K562 (cell line): Measurements from ENCODE around the gene GFRA4. TPM values are rescaled to one million over a fixed set of nuclear protein-coding genes. Genes with fewer than 3 reads are reported as not detected.
A peak's percentile ranks its signal among the peaks of the same experiment; 100 is the strongest.

Source experiments
- ATAC-seq: fragments of 200-7000 bp; cut with Tn5 transposase; 3 replicates; pipeline ENCODE4 v1.9.1; 2020; ENCODE audit warnings: moderate library complexity
- BruUV-seq: library from RNA; stranded (reverse); fragments of 400-500 nt; replicated peaks from 2 replicates; lab custom pipeline; 2021; lab: Mats Ljungman, UMichigan
- CTCF ChIA-PET: fragments of 300-600 bp; formaldehyde crosslinking; extraction: SDS; loops from one replicate; lab custom pipeline; 2021; ENCODE audit warnings: low intra/inter-chr PET ratio; lab: Yijun Ruan, JAX
- POLR2A ChIA-PET: fragments of 300-600, 350-650 bp; sonication (Branson Sonifier 250); formaldehyde crosslinking; extraction: SDS; loops from one replicate; lab custom pipeline; 2021; ENCODE audit warnings: antibody characterized with exemption, inconsistent platforms; lab: Yijun Ruan, JAX
- DNase-seq, 4 experiments: peaks; one replicate each; pipeline versions ENCODE4 v3.0.0 to v3.0.0-alpha.2; 2011 to 2018; ENCODE audit warnings: low spot score in 3 of 4, mixed read lengths in 3 of 4; ENCODE audit errors: extremely low read depth in 1 of 4
- FAIRE-seq: peaks from 2 replicates; lab custom pipeline; 2011; peaks lifted over from hg19 to GRCh38; lab: Jason Lieb, UNC
- H2AFZ ChIP-seq: 2 replicates; pipeline ENCODE4 v1.6.0; 2011; ENCODE audit warnings: low read depth, low read length, control low read depth, inconsistent platforms
- H3K27ac ChIP-seq: fragments of 200-600 bp; 3 replicates; pipeline ENCODE4 v1.8.0; 2011; ENCODE audit warnings: low read depth, mild to moderate bottlenecking, control low read depth, inconsistent platforms, low read length, moderate library complexity, mixed read lengths; ENCODE audit errors: extremely low read depth
- H3K27me3 ChIP-seq, 2 experiments: fragments of 300-600 bp in 1 of 2; 2 replicates in 1 of 2; 3 replicates in 1 of 2; pipeline versions ENCODE4 v1.6.0 to v1.8.0; 2011; ENCODE audit warnings: inconsistent platforms in 2 of 2, low read length in 2 of 2, mild to moderate bottlenecking in 1 of 2, mixed read lengths in 1 of 2, moderate library complexity in 1 of 2; ENCODE audit not compliant: control insufficient read depth in 2 of 2, insufficient read depth in 2 of 2
- H3K36me3 ChIP-seq: fragments of 300-600 bp; 3 replicates; pipeline ENCODE4 v1.8.0; 2011; ENCODE audit warnings: mild to moderate bottlenecking, low read length, inconsistent platforms; ENCODE audit not compliant: control insufficient read depth, insufficient read depth
- H3K4me1 ChIP-seq, 2 experiments: fragments of 200-600 bp in 1 of 2; replicated peaks in 1 of 2; 2 replicates in 1 of 2; 3 replicates in 1 of 2; pipeline versions ENCODE4 v1.5.1 to v1.8.0; 2011; ENCODE audit warnings: inconsistent platforms in 2 of 2, low read length in 2 of 2, mild to moderate bottlenecking in 1 of 2, mixed read lengths in 1 of 2, moderate library complexity in 1 of 2; ENCODE audit not compliant: control insufficient read depth in 2 of 2, insufficient read depth in 2 of 2
- H3K4me2 ChIP-seq: 2 replicates; pipeline ENCODE4 v1.6.1; 2011; ENCODE audit warnings: low read length, control low read depth, inconsistent platforms, mixed read lengths; ENCODE audit not compliant: insufficient read depth
- H3K4me3 ChIP-seq: fragments of 200-600 bp; sonication (generic), shearing (Covaris generic); 2 replicates; pipeline ENCODE4 v1.5.1; 2016; ENCODE audit warnings: control low read depth, inconsistent platforms
- H3K79me2 ChIP-seq: fragments of 200-600 bp; 3 replicates; pipeline ENCODE4 v1.8.0; 2011; ENCODE audit warnings: low read length, inconsistent platforms; ENCODE audit not compliant: control insufficient read depth, insufficient read depth
- H3K9ac ChIP-seq, 2 experiments: 2 replicates each; pipeline versions ENCODE4 v1.6.0 to v1.6.1; 2011; ENCODE audit warnings: low read depth in 2 of 2, low read length in 2 of 2, control low read depth in 1 of 2, inconsistent platforms in 1 of 2, mild to moderate bottlenecking in 1 of 2, mixed read lengths in 1 of 2; ENCODE audit not compliant: insufficient read depth in 1 of 2
- H3K9me1 ChIP-seq: one replicate; pipeline ENCODE4 v1.6.0; 2011; ENCODE audit warnings: inconsistent platforms, mild to moderate bottlenecking, low read length, moderate library complexity; ENCODE audit not compliant: control insufficient read depth, insufficient read depth
- H3K9me3 ChIP-seq: replicated peaks from 2 replicates; pipeline ENCODE4 v1.5.1; 2011; ENCODE audit warnings: low read depth, low read length, inconsistent platforms; ENCODE audit not compliant: control insufficient read depth, insufficient read depth
- H4K20me1 ChIP-seq: replicated peaks from 2 replicates; pipeline ENCODE4 v1.6.1; 2011; ENCODE audit warnings: low read length, inconsistent platforms, mixed read lengths; ENCODE audit not compliant: control insufficient read depth, insufficient read depth
- HDAC1 ChIP-seq, 2 experiments: fragments of 450-650 bp; IDR thresholded peaks; 2 replicates each; pipeline ENCODE4 v1.6.1; 2016 to 2017; ENCODE audit warnings: inconsistent platforms in 1 of 2, mild to moderate bottlenecking in 1 of 2, moderate library complexity in 1 of 2
- HDGF ChIP-seq: fragments of 450-650 bp; IDR thresholded peaks from 2 replicates; pipeline ENCODE4 v1.6.1; 2016
- ILF3 ChIP-seq: fragments of 450-650 bp; IDR thresholded peaks from 2 replicates; pipeline ENCODE4 v1.6.1; 2018; ENCODE audit warnings: antibody characterized with exemption, mild to moderate bottlenecking, moderate library complexity, borderline replicate concordance
- MAFK ChIP-seq: IDR thresholded peaks from 2 replicates; pipeline ENCODE4 v1.6.1; 2011; ENCODE audit warnings: low read length, improper control_type of control experiment
- RBM34 ChIP-seq: fragments of 200-400 bp; formaldehyde crosslinking; IDR thresholded peaks from 2 replicates; pipeline ENCODE4 v1.6.1; 2018; ENCODE audit warnings: low read length, borderline replicate concordance; ENCODE audit not compliant: insufficient read depth
- SAFB ChIP-seq: fragments of 200-400 bp; formaldehyde crosslinking; IDR thresholded peaks from 2 replicates; pipeline ENCODE4 v1.6.1; 2017; ENCODE audit warnings: low read depth, low read length, borderline replicate concordance
- SREBF1 ChIP-seq: fragments of 150-350 bp; IDR thresholded peaks from 2 replicates; pipeline ENCODE4 v1.6.1; 2014; ENCODE audit warnings: antibody characterized with exemption, low read depth, low read length, borderline replicate concordance
- TAF9B ChIP-seq: fragments of 450-650 bp; IDR thresholded peaks from 2 replicates; pipeline ENCODE4 v1.6.1; 2018; ENCODE audit warnings: mild to moderate bottlenecking; ENCODE audit not compliant: partially characterized antibody
- U2AF1 ChIP-seq: fragments of 200-400 bp; formaldehyde crosslinking; optimal IDR thresholded peaks from 2 replicates; pipeline ENCODE3; 2017; ENCODE audit warnings: mild to moderate bottlenecking, low read depth, low read length, moderate library complexity
- XRCC5 ChIP-seq: fragments of 200-400 bp; formaldehyde crosslinking; IDR thresholded peaks from 2 replicates; pipeline ENCODE4 v1.6.1; 2017; ENCODE audit warnings: low read depth, mild to moderate bottlenecking, low read length
- ZFP36 ChIP-seq: fragments of 150-350 bp; IDR thresholded peaks from 2 replicates; pipeline ENCODE4 v1.6.1; 2018; ENCODE audit warnings: low read length, low read depth; ENCODE audit not compliant: partially characterized antibody
- ZFPM2 ChIP-seq: fragments of 250-450 bp; sonication (Bioruptor Pico); IDR thresholded peaks from 2 replicates; pipeline ENCODE4 v1.5.1; 2022; ENCODE audit warnings: mild to moderate bottlenecking
- ZNF354B ChIP-seq: fragments of 250-450 bp; sonication (Bioruptor Pico); IDR thresholded peaks from 2 replicates; pipeline ENCODE4 v1.4.0; 2020
- WGBS: fragments of 100-300 bp; shearing (Covaris generic); methylation state at CpG from one replicate; pipeline ENCODE4 v1.1.6; 2016; ENCODE audit warnings: low coverage, mixed read lengths; ENCODE audit not compliant: insufficient coverage; ENCODE audit errors: missing lambda C conversion rate; 5-methylcytosine and 5-hydroxymethylcytosine counted together
- in situ Hi-C: fragments of 300-500 bp; cut with MboI; formaldehyde crosslinking; loops from 4 replicates; pipeline ENCODE4 v1.15.0; 2018; ENCODE audit warnings: inconsistent platforms, mixed read lengths
- intact Hi-C: fragments of 100-400 bp; cut with micrococcal nuclease; formaldehyde crosslinking; loops from 2 replicates; pipeline ENCODE4 v1.14.2; 2022
- polyA plus RNA-seq, 8 experiments: library from polyadenylated mRNA; depleted of rRNA in 4 of 8; stranded (reverse) in 5 of 8; unstranded in 3 of 8; fragments of >200 nt; fragmentation: Nextera tagmentation in 2 of 8; fragmentation: Illumina TruSeq in 1 of 8; extraction: Ambion mirVana in 2 of 8; extraction: Trizol in 1 of 8; gene quantifications; 2 replicates each; pipeline versions ENCODE4 v1.2.1 to v1.2.3, GENCODE V29; 2011 to 2014; ENCODE audit warnings: inconsistent platforms in 1 of 8, missing spikeins in 1 of 8
- total RNA-seq, 7 experiments: library from RNA; depleted of rRNA in 6 of 7; stranded (reverse); fragments of >200 nt in 6 of 7; fragmentation: Illumina TruSeq in 2 of 7; extraction: Trizol in 2 of 7; gene quantifications; 2 replicates each; pipeline versions ENCODE4 v1.2.1 to v1.2.3, GENCODE V29; 2011 to 2021; ENCODE audit warnings: low replicate concordance in 1 of 7
- TF ChIP-seq, protein P1 (sequence below): fragments of 450-650 bp; IDR thresholded peaks from 2 replicates; pipeline ENCODE4 v1.6.1; 2016; ENCODE audit warnings: mild to moderate bottlenecking

GFRA4 gene
- total and polyA plus RNA-seq, 9 of the 15 experiments (the other 6 are each of a cell fraction or from before 2014, with no cell fraction given): not detected

DNA sequence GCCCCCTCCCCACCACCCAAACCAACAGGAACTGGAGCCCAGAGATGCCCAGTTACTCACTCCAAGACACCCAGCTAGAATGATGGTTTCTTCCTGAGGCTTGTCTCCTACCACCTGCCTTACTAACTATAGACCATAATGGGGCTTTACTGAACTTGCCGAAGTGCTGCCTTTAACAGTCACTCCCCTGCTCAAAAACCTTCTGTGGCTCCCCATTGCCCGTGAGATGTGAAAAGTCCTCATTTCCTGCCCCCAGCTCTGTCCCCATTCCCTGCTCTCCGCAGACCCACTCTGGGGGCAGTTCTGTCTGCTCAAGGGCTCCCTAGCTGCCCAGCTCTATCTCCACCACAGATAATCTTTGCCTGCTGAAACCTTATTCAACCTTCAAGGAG, 44.3 kb upstream of the GFRA4 start:
- FAIRE-seq (no peak), ATAC-seq (no peak), DNase-seq (no peak)
- H3K4me3 ChIP-seq: no peak overlapping the region
- no peak overlapping the region for H3K4me2 ChIP-seq
- no peaks in the 10 kb centered on the region for H3K79me2 ChIP-seq
- H3K27me3 ChIP-seq: peaks cover 0 to 17% of the 10 kb centered on the region in 2 experiments; a peak in 3 of 5 replicates
- no peaks in the 10 kb centered on the region for H3K9me1 ChIP-seq
- H2AFZ ChIP-seq: no peak overlapping the region
- H3K4me1 ChIP-seq: peaks cover 0 to 22% of the 10 kb centered on the region in 2 experiments; a peak in 2 of 5 replicates
- H3K9me3 ChIP-seq: no peaks in the 10 kb centered on the region
- no peaks in the 10 kb centered on the region for H3K36me3 ChIP-seq
- no peak overlapping the region for H3K27ac ChIP-seq
- no peaks in the 10 kb centered on the region for H4K20me1 ChIP-seq
- in situ Hi-C loops: no loop called here
- BruUV-seq: no TSS peak
- ChIA-PET POLR2A (no interaction called here), CTCF (no interaction called here)
- intact Hi-C loops: no loop called here
- TF ChIP-seq ZFP36 (peak; percentile 24), TAF9B (no peak)
- H3K9ac ChIP-seq: no peak overlapping the region
- 19% methylated on average over 3 of the region's 3 CpGs for WGBS

DNA sequence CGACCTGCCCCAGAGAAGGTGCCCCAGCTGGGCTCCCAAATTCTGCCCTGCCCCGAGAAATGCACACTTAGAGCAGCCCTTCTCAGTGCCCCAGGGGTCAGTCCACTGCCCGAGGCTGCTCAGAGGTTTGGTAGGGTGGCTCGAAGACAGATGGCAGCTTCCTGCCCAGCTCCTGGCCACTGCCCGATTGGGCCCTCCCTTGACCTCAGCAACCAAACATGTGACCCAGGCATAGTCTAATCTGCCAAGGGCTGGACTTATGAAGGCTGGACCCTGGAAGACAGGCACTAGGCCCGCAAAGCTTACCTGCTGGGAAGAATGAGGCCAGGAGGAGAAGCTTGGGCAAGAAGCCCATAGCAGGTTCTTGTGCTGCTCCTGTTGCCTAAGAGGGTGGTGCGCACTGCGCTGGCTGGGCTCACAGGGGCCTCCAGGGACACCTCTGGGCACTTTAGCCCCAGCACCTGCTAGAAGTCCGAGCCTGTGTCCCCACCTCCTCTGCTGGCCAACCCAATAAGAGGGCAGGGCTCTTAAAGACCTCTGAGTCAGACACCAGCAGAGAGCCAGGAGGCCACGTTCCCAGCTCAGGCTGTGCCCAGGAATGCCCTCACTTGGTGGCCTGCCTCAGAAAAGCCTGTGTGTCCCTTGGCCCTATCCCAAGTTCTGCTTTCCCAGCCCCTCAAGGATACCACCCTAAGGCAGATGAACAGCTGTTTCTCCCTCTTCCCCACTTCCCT, 43.7 kb upstream of the GFRA4 start:
- Histone ChIP-seq H4K20me1 (no peaks in the 10 kb centered on the region), H3K9me3 (no peaks in the 10 kb centered on the region), H3K9ac (peak overlapping the region in 1 of 2 experiments; percentile 35; a peak in 1 of 4 replicates), H3K79me2 (no peaks in the 10 kb centered on the region), H3K27ac (no peak overlapping the region), H3K4me1 (peaks cover 0 to 22% of the 10 kb centered on the region in 2 experiments; a peak in 2 of 5 replicates), H3K9me1 (no peaks in the 10 kb centered on the region), H3K36me3 (no peaks in the 10 kb centered on the region), H3K27me3 (peaks cover 0 to 17% of the 10 kb centered on the region in 2 experiments; a peak in 3 of 5 replicates), H3K4me2 (no peak overlapping the region), H2AFZ (no peak overlapping the region), H3K4me3 (no peak overlapping the region)
- ATAC-seq (no peak), DNase-seq (no peak), FAIRE-seq (no peak)
- ChIA-PET CTCF (interaction anchor here (0.6 kb wide), 1 partner anchor 28 kb away, joined by 3 read pairs; no protein-coding TSS in a partner anchor), POLR2A (no interaction called here)
- in situ Hi-C loops: no loop called here
- WGBS: 22% methylated on average over 10 of the region's 10 CpGs
- intact Hi-C loops: no loop called here
- no TSS peak for BruUV-seq
- TF ChIP-seq ZFPM2 (CRISPR knock-in tag): no peak
- TF ChIP-seq, protein P1, sequence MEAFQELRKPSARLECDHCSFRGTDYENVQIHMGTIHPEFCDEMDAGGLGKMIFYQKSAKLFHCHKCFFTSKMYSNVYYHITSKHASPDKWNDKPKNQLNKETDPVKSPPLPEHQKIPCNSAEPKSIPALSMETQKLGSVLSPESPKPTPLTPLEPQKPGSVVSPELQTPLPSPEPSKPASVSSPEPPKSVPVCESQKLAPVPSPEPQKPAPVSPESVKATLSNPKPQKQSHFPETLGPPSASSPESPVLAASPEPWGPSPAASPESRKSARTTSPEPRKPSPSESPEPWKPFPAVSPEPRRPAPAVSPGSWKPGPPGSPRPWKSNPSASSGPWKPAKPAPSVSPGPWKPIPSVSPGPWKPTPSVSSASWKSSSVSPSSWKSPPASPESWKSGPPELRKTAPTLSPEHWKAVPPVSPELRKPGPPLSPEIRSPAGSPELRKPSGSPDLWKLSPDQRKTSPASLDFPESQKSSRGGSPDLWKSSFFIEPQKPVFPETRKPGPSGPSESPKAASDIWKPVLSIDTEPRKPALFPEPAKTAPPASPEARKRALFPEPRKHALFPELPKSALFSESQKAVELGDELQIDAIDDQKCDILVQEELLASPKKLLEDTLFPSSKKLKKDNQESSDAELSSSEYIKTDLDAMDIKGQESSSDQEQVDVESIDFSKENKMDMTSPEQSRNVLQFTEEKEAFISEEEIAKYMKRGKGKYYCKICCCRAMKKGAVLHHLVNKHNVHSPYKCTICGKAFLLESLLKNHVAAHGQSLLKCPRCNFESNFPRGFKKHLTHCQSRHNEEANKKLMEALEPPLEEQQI: no peak
- no peak for TF ChIP-seq U2AF1
- TF ChIP-seq ZNF354B: no peak
- TF ChIP-seq HDAC1 (IDR thresholded peaks at IDR 0.05): no peak
- TF ChIP-seq RBM34: no peak
- TF ChIP-seq SAFB: no peak
- TF ChIP-seq MAFK: no peak
- no peak for TF ChIP-seq HDGF
- no peak for TF ChIP-seq XRCC5
- no peak for TF ChIP-seq ILF3
- no peak for TF ChIP-seq SREBF1
